T-helper 2 cell (primary cell): ENCODE data around the gene PRKAR1B.

ENCODE experiments used
- DNase-seq, 5 experiments: peaks; one replicate each; pipeline versions ENCODE4 v3.0.0 to v3.0.0-alpha.2; 2012 to 2022

Gene PRKAR1B

DNA sequence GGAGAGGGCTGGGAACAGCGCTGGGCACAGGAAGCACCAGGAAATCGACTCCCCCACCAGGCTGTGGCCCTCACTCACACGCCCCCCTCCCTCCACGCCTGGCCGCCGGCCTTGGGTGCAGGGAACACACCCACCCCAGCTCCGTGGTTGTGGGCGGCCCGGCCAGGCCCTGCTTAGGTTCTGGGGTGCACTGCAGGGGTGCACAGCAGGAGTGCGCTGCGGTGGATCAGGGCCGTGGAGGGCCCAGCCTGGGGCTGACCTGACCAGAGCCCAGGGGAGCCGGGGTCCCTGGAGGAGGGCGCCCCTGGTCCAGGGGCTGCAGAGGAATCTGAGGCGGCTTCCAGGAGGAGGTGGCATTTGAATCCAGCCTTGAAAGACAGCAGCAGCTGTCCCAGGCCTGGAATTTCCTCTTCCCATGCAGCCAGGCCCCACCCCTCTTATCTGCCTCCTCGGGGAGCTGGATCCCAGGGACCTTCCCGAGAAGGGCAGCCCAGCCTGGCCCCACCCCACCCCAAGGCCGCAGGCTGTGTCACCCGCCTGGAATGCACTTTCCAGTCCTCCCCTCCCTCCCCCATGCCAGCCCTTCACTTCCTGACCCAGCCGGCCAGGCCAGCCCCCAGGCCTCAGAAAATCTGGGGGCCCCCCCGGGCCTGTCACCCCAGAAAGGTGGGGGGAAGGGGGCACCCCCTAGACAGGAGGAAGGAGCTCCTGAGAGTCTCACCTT, 189.0 kb downstream of the PRKAR1B start:
- DNase-seq, result no peak

DNA sequence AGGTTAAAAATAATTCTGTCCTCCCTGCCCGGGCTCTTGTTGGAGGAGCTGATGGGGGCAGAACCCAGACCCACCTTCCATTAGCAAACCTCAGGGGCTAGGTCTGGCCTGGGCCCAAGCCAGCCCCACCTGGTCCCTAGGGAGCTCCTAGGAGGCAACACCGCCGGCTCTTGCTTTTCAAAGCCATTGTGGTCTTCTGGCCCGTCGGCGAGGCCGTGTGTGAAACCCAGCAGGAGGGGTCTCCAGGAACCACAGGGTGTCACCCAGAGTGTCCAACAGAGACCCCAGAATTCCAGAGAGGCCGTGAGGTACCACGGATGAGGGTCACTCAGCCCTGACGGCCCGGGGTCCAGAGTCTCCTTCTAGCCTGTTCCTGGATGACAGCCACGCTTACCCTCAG, 190.8 kb downstream of the PRKAR1B start:
- no peak for DNase-seq

DNA sequence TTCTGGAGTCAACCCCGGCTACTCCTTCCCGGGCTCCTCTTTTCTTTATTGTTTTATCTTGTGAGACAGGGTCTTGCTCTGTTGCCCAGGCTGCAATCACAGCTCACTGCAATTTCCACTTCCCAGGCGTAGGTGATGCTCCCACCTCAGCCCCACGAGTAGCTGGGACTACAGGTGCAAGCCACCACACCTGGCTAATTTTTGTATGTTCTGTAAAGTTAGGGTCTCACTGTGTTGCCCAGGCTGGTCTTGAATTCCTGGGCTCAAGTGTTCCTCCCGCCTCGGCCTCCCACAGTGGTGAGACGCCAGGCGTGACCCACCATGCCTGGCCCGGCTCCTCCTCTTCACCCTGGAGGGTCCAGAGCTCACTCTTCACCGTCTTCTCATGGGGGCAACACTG, 192.1 kb downstream of the PRKAR1B start:
- DNase-seq, result no peak

DNA sequence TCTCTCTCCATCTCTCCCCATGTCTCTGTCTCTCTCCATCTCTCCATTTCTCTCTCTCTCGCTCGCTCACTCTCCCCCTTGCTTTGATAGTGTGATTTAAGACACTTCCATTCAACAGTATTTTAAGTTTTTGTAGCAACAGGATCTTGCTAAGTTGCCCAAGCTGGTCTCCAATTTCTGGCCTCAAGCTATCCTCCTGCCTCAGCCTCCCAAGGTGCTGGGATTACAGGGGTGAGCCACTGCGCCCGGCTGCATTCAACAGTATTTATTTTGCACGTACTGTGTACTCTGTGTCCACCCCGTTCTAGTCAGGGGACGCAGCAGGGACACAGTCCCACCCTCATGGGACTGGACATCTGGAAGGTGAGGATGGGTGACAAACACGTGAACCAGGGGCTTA, 193.0 kb downstream of the PRKAR1B start:
- DNase-seq, result no peak

DNA sequence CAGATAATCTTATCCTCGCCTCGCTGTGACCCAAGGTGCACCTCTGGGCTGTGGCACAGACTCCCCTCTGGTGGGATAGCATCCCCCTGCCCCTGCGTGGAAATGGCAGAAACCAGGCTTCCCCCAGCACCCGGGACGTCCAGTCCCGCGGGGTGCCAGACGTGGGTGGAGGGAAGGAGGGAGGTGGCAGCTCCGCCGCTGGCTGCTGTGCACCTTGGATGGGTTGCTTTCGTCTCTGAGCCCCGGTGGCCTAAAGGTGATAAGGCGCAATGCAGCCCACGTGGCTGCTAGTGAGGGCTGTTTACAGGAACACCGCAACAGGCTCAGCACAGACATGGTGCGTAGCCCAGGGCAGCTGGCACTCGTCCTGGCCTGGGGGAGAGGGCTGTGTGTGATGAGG, 193.8 kb downstream of the PRKAR1B start:
- no peak for DNase-seq

DNA sequence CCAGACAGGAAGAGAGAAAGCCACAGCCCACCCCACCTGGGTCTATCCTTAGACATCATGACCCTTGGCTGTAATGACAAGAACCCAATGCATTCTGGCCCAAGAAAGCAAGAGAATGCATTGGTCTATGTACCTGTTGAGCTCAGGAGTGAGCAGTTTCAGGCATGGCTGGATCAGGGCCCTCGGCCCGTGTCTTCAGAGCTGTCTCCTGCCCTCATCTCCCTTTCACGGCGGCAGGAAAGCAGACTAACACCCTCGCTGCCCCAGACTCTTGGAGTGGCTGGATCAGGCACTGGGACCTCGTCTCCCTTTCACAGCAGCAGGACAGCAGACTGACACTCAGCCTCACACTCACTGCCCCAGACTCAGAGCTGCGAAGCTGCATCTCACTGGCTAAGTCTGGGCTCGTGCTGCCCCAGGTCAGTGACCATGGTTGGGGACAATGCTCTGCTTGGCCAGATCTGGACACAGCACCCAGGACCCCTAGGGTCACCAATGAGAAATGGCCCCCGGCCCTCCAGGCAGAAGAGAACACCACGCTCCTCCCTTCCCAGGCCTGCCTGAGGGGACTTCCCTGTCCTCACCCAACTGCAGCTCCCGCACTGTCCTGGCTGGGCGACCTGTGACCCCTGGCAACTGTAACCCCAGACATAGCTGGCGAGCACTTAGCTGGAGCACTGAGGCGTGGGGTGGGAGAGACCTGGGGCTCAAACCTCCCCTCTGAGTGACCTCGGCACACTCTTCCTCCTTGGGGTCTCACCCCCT, 194.5 kb downstream of the PRKAR1B start:
- no peak for DNase-seq

DNA sequence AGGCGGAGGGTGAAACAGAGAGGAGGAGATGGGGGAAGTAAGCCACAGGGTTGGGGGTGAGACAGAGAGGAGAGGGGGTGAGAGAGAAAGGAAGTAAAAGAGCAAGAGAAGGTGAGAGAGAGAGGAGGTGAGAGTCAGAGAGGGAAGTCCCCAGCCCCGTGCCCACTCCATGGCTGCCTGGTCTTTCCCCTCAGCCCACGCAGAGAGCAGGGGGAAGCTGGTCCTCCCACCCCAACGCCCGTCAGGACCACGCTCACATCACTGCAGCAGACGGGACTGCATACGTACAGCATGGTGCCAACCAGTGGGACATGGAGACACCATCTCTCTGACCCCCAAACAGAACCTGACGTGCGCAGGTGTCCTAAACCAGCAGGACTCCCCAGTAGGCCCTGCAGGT, 195.3 kb downstream of the PRKAR1B start:
- DNase-seq, result no peak

DNA sequence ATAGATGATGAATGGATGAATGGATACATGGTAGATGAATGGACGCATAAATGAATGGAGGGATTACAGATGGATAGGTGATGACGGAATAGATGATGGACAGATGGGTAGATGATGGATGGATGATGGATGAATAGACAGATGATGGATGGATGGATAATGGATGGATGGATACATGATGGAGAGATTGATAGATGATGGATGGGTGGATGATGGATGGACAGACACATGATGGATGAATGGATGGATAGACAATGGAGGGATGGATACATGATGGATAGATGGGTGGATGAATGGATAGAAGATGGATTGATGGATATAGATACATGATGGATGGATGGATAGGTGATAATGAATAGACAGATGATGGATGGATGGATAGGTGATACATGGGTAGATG, 198.6 kb downstream of the PRKAR1B start:
- DNase-seq, result no peak

DNA sequence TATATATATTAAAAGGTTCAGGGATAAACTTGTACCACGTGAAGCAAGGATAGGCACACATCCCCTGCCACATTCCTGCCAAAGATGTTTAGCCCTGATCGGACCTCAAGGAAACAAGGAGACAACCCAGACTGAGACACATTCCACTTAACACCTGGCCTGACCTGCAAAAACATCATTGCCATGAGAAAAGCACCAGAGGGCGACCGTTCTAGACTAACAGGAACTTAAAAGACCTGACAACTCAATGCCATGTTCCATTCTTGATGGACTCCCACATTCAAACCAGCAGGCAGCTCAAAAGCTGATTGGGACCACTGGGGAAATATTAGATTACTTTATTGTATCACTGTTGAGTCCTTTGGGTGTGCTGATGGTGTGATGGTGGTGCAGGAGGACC, 199.4 kb downstream of the PRKAR1B start:
- DNase-seq, result no peak

DNA sequence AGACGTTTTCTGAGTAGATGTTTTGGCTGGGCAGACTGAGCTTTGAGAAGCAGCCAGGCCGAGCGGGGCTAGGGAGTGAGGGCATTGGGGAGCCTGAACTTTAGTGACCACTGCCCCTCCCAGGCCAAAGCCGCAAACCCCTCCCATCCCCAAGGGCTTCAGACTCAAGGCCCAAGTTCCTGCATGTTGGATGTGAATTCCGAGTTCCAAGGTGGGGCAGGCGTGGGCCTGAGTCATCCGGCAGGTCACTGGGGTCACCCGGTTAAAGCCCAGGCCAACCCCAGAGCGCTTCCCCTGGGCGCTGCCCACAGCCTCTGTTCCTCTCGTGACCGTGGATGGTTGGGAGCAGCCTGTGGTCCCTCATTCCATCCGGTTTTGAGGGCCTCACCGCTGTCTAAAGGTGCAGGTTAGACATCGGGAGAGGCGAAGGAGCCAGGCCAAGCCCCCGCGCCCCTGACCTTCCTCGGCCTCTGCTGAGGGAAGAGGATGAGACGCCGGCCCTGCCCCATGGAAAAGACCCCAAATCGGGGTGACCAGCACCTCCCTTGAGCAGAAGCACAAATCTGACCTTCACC, 200.5 kb downstream of the PRKAR1B start:
- no peak for DNase-seq

DNA sequence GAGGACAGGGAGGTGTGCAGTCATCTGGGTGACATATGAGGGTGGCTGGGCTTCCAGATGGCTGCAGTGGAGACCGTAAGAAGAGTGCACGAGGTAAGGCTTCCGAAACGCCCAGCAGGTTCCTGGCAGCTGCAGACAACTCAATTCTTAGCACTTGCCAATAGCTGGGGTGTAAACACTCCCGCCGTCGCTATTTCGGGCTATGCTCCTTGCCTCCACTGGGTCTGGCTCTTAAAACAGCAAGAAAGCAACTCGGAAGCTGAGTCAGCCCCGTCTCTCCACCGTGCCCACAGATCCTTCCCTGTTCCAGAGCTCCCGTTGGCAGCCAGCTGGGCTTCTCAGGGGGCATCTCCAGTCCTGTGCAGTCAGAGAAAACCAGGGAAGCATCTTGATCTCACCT, 201.3 kb downstream of the PRKAR1B start:
- no peak for DNase-seq

DNA sequence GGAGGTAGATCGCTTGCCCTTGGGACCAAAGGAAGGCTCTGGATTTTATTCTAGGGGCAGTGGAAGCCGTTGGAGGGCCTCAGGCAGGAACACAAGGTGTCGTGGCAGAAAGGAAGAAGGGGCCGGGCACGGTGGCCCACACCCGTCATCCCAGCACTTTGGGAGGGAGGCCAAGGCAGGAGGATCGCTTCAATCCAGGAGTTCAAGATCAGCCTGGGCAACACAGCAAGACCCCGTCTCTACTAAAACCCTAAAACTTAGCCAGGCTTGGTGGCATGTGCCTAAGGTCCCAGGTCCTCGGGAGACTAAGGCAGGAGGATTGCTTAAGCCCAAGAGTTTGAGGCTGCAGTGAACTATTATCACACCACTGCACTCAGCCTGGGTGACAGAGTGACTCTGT, 202.3 kb downstream of the PRKAR1B start:
- DNase-seq, result no peak

DNA sequence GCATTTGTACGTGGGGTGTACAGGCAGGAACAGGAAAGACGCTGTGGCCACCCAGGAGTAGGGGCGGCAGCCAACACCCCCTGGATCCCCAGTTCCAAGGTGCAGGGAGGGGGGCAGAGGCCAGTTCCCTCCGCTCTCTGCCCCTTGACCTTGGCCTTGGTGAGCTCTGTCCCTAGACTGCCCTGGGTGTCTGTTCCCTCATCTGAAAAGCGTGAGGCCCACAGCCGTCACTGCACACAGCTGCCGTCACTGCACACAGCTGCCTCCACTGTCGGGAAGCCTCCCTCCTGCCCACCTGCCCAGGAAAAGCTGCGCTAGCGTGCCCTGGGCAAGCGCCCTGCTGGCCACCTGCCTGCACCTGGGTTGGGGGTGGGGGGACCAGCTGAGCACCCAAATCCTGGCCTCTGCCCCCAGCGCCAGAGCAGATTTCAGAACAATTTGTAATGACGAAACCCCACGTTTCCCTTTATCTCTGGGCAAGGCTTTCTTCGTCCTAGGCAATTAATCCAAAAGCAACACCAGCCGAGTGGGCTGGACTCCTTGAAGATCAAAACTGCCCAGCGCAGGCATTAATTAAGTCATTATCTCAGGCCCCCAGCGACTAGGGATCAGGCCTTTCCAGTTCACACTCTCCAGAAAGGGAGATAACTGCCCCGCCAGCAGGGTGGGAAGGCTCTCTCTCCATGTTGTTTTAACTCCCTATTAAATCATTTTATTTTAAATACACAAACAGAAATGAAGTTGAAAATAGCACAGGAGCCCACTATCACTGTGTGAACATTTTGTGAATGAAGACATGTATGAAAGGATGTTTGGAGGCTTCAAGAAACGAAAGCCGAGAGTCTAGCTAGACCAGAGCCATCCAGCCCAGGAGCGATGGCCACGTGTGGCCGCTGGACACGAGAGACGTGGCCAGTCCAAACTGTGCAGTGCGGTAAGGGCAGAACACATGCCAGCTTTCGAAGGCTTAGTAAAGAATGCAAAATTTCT, 203.4 kb downstream of the PRKAR1B start:
- DNase-seq, result no peak

DNA sequence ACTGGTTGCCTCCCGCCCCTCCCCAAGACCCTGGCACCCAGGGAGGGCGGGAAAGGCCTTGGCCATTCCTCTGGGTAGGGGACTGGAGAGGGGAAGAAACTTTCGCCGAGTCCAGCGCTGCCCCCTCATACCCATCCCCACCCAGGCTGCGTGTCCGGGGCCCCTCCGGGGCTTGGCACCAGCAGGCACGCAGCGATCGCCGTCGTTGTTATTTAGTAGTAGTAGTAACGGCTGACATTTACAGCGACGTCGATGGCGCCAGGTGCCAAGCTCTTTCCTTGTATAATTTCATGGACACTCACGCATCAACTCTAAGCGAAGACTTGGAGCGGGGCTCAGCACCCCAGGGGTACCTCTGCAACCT, 204.1 kb downstream of the PRKAR1B start:
- DNase-seq, result no peak

DNA sequence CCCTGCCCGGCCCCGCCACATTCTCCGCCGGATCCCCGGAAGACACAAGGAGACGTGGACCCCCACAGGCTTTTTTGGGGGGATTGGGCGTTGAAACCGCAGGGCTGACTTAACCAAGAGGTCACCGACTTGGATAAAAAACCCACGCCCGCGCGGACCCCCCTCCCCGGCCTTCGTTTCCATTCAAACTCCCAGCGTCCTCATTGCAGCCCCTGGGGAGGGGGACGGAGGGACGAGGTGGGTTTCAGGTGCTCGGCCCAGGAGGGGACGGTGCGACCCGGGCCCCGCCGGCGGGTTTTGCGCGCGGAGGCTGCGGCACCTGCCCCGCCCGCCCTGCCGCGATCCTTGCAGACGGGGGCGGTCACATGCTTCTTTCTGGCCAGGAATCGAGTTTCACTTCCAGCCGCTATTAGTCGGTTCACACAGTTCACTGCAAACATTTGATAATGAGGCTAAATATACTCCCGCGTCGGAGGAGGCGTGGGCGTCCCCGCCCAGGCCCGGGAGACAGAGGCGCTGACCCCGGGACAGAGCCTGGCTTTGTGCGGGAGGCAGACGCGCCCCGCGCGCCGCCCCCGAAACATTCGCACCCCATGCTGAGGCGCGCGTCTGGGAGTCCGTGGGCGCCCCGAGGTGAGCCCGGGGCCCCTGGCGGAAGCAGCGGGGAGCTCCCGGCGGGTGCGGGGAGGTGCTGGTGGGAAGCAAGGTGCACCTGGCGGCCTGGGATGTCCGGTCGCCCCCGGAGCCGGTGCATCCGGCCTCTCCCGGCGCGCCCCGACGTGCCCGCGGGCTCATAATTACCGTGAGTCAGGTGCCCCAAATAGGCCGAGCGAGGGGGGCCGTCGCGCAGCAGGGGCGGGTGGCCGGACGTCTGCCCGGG, 204.8 kb downstream of the PRKAR1B start:
- peak in 2 of 5 experiments; percentile 21 to 38 for DNase-seq

DNA sequence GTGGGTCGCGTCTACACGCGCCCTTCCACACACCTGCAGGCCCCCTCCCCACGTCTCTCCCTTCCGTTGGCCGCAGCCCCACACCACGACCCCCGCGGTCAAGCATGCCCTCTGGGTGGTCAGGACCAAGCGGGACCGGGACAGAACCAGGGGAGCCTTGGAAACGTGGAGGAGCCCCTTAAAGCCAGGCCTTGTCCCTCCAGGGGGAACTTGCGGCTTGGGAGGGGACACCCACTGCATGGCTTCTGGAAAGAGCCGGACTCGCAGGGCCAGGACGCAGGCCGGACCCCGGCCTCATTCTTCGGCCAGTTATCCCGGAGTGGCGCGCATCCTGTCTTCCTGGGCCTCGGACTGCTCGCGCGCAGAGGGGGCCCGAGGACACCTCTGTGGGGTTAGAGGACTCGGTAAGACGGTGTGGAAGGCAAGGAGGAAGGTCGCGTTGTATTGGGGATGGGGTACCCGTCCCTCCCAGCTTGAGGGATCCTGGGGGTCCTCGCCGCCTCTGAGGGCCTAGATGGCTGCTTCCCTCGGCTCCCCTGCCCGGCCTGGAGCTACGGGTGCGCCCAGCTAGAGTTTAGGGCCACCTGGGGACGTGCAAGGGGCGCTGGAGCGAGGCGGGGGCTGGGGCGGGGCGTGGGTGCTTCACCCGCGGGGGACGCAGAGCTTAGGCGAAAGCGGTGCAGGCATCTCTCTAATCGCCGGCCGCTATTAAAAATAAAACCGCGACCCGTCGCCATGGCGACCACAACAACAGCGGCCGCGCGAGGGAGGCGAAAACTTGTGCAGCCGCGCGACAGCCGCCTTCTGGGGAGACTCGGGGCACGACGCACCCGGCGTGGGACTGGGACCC, 205.6 kb downstream of the PRKAR1B start:
- DNase-seq, result no peak

DNA sequence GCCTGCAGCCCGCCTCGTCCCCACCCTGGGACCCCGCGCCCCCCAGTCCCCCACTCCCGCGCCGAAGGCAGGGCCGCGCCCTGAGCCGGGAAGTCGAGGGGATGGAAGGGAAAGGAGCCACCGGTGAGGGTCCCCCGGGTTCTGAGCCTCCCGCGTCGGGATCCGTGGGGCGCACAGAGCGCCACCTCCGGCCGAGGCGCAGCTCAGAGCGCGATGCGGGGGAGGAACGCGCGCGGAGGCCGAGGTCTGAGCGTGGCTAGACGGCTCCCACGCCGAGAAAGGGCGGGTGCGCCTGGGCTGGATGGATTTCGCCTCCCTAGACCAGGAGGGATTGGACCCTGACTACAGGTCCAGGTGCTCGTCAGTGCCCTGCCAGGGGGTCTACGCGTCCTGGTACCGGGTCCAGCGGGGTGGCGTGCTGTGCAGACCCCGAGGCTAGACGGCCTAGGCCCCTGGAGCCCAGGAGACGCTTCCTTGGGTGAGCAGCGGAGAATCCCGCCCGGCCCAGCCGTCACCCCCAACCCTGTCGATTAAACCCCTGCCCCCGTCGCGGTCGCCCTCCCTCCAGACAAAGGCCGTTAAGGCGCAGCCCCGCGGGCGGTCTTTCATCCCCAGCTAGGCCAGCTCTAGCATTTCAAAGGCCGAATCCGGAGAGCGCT, 206.4 kb downstream of the PRKAR1B start:
- peak in 1 of 5 experiments; percentile 17 for DNase-seq

DNA sequence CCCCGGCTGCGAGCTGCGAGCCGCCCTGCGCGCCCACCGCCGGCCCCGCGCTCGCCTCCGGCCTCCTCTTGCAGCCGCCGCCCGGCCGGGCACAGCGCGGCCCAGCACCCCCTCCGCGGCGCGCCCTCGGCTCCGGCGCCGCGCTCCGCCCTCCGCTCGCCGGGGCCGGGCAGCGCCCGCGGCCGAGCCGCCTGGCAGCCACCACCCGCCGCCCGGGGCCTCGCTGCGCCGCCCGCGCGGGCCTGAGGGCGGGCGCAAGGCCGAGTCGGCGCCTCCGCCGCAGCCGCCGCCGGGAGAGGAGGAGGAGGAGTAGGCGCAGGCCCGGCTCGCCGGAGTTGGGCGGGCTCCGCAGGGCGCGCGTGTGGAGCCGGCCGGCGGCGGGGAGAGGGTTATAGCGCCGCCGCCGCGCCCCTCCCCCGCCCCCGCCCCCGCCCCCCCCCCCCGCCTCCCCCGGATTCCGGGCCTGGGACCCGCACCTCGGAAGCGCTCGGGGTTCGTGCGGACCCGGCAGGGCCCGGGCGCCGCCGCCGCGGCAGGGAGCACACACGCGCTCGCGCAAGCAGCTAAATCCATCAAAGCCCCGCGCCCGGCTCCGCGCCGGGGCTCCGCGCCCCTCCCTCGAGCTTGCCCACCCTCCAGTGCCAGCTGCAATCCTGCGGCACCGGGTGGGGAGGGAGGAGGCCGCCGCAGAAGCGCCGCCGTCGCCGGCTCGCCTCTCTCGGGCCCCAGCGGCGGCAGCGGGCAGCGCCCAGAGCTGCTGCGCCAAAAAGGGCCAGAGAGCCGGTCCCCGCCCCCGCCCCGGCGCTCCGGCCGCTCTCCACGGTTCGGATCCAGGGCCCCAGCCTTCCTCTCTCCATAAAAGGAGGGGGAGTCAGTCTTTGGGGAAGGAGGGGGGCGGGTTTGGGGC, 207.3 kb downstream of the PRKAR1B start, which contains the start of gene PDGFA:
TSS of gene PDGFA (minus strand) at position 363 of the 907 bp plus-strand sequence. CDS start 845 bp downstream, outside the sequence.
- peak in 1 of 5 experiments; percentile 48 for DNase-seq
